ENCODE results near the gene CCDC124. TPM values are rescaled to one million over a fixed set of nuclear protein-coding genes. Genes with fewer than 3 reads are reported as not detected.

Gene CCDC124
- total RNA-seq, 4 donors from 2014 or later: 35.7 to 65.6 (median 51.9) TPM

DNA sequence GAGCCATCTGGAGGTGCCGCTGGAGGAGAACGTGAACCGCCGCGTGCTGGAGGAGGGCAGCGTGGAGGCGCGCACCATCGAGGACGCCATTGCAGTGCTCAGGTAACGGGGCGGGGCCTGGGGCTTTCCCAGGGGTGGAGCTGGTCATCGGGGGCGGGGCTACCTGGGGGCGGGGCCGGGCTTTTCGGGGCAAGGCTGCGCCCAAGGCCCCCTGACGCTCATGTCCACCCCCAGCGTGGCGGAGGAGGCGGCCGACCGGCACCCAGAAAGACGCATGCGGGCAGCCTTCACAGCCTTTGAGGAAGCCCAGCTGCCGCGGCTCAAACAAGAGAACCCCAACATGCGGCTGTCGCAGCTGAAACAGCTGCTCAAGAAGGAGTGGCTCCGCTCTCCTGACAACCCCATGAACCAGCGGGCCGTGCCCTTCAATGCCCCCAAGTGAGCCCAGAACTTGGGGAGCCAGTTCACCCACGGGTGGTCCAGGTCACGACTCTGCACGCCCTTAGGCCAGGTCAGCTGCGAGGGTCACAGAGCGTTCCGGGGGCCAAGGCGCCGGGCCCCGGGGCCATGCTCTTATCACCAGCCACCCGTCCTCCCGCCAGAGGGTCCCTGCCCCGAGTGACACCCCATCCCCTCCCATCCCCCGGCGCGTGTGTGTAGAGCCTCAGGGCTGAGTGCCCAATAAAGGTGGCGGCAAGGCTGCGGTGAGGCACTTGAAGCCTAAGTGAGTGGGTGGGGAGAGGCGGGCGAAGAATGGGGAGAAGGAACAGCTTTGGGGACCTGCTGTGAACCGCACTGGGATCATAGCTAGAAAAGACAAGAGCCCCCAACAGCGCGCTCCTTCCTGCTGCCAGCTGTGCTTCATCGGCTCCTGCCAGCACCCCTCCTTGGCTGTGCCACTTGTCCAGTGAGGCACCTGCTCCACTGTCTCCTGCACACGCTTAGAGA lies 10.7 kb downstream of the CCDC124 start:
- Histone ChIP-seq H3K4me3 (replicated peaks in 1 of 3) (no peak overlapping the region), H3K27me3 (no peaks in the 10 kb centered on the region), H3K27ac (no peak overlapping the region), H3K9me3 (no peaks in the 10 kb centered on the region), H3K4me1 (peaks cover 4 to 7% of the 10 kb centered on the region in 2 donors), H3K36me3 (peaks cover 0 to 13% of the 10 kb centered on the region in 2 donors)
- intact Hi-C loops (cut with DNase I): loop anchor here (2.0 kb wide), 1 partner anchor 55 kb away; no protein-coding TSS in a partner anchor
- WGBS, 2 donors: 82 to 89% methylated on average over 20 to 38 of the region's 57 CpGs
- no peak for DNase-seq
- TF ChIP-seq, protein P1, sequence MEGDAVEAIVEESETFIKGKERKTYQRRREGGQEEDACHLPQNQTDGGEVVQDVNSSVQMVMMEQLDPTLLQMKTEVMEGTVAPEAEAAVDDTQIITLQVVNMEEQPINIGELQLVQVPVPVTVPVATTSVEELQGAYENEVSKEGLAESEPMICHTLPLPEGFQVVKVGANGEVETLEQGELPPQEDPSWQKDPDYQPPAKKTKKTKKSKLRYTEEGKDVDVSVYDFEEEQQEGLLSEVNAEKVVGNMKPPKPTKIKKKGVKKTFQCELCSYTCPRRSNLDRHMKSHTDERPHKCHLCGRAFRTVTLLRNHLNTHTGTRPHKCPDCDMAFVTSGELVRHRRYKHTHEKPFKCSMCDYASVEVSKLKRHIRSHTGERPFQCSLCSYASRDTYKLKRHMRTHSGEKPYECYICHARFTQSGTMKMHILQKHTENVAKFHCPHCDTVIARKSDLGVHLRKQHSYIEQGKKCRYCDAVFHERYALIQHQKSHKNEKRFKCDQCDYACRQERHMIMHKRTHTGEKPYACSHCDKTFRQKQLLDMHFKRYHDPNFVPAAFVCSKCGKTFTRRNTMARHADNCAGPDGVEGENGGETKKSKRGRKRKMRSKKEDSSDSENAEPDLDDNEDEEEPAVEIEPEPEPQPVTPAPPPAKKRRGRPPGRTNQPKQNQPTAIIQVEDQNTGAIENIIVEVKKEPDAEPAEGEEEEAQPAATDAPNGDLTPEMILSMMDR (IDR thresholded peaks at IDR 0.05): no peak
- TF ChIP-seq POLR2A (IDR thresholded peaks at IDR 0.05): no peak

DNA sequence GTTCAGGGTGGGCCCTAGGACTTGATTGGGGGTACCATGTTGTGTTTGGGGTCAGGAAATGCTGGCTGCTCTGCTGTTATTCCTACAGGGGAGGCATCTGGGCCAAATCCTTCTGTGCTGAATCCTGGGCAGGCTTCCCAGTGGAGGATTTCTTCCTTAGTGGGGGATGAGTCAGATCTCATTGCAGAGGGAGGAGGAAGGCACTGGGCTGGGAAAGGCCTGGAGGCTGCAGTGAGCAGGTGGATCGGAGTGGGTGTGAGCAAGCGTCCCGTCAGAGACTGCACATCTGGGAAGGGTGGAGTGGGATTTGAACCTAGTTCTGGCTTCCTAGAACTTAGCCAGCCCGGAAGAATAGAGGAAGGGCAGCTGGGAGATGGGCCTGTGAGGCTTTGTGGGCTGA lies 11.5 kb downstream of the CCDC124 start:
- no peak for DNase-seq
- WGBS, 2 donors: 81 to 93% methylated on average over 4 of the region's 4 CpGs
- no peak overlapping the region for H3K27ac ChIP-seq
- H3K4me3 ChIP-seq (replicated peaks in 1 of 3): no peak overlapping the region
- H3K9me3 ChIP-seq: no peaks in the 10 kb centered on the region
- H3K4me1 ChIP-seq: peaks cover 11 to 12% of the 10 kb centered on the region in 2 donors
- no peak for TF ChIP-seq POLR2A (IDR thresholded peaks at IDR 0.05)
- TF ChIP-seq, protein P1 (IDR thresholded peaks at IDR 0.05): no peak
- H3K27me3 ChIP-seq: no peaks in the 10 kb centered on the region
- intact Hi-C loops (cut with DNase I): no loop called here
- peaks cover 0 to 9% of the 10 kb centered on the region in 2 donors for H3K36me3 ChIP-seq

DNA sequence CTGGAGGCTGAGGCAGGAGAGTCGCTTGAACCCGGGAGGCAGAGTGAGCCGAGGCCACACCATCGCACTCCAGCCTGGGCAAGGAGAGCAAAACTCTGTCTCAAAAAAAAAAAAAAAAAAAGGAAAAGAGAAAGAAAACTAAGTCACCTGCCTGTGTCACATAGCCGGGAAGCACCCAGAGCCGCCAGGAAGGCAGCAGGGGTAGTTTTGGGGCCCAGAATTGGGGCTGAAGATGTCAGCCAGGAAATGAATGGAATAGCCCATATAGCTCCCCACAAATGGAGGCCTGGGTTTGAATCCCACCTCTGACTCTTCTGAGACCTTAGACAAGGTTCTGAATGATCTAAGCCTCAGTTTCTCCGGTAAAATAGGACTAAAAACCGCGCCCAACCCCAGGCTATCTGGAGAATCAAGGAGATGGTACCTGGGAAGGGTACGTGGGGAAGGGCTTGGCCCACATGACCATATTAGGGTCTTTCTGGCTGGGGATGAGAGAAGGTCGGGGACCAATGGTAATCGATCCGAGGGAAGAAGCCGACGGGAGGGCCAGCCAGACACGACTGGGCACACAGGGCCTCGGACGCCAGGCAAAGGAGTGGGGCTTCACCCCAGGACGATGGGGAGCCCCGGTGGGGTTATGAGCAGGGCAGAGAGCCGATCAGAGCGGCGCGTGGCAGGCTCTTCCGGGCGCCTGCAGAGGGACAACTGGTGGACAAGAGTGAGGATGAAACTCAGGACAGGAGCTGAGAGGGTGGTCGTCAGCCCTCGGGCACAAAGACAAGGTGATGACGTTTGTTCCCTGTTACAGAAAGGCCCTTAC lies 14.4 kb downstream of the CCDC124 start:
- 23 to 26% methylated on average over 24 to 29 of the region's 29 CpGs for WGBS, 2 donors
- Histone ChIP-seq H3K27ac (peak overlapping the region in 2 of 3 donors; percentile 9 to 29), H3K9me3 (no peaks in the 10 kb centered on the region), H3K36me3 (peaks cover 0 to 4% of the 10 kb centered on the region in 2 donors), H3K27me3 (peaks cover 16% of the 10 kb centered on the region), H3K4me1 (peaks cover 25 to 40% of the 10 kb centered on the region in 2 donors), H3K4me3 (replicated peaks in 1 of 3) (peak overlapping the region in 1 of 3 donors; percentile 78)
- DNase-seq: no peak
- intact Hi-C loops (cut with DNase I): no loop called here
- TF ChIP-seq, protein P1 (IDR thresholded peaks at IDR 0.05): no peak
- TF ChIP-seq POLR2A (IDR thresholded peaks at IDR 0.05): no peak

DNA sequence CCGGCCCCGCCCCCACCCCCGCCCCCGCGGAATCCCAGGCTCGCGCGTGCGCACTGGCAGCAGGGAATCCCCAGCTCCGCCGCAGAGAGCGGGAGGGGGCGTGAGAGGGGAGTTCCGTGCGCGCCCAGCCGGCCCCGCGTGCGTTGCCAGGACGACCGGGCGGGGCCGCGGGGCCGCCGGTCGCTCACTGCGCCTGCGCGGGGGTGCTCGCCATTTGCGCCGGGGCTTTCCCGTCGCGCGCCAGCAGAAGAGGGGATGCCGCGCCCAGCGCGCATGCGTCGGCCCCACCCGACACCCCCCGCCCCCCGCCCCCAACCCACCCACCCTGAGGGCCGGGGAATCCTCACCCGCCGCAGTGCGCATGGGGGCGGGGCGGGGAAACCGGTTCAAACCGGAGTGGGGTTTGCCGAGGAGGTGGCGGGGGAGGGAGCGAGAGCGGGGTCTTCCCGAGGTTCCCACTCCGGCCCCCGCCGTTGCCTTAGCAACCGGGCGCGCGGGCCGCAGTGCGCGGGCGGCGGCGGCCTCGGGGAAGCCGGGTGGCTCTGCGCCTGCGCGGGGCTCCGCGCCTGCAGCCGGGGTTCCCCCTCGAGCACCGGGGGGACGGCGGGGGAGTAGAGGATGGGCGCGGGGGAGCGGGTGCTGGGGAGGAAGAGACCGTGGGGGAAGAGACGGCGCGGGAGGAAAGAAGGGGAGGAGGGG lies 15.1 kb downstream of the CCDC124 start:
- peak overlapping the region in 1 of 3 donors; percentile 78 for H3K4me3 ChIP-seq (replicated peaks in 1 of 3)
- H3K27ac ChIP-seq: peak overlapping the region in 2 of 3 donors; percentile 9 to 29
- peaks cover 0 to 4% of the 10 kb centered on the region in 2 donors for H3K36me3 ChIP-seq
- H3K27me3 ChIP-seq: peaks cover 24% of the 10 kb centered on the region
- intact Hi-C loops (cut with DNase I): no loop called here
- TF ChIP-seq POLR2A (IDR thresholded peaks at IDR 0.05): no peak
- TF ChIP-seq, protein P1 (IDR thresholded peaks at IDR 0.05): no peak
- WGBS, 2 donors: 0 to 20% methylated on average over 1 to 2 of the region's 92 CpGs
- peak; percentile 90 to 91 for DNase-seq
- H3K9me3 ChIP-seq: no peaks in the 10 kb centered on the region
- H3K4me1 ChIP-seq: peaks cover 30 to 45% of the 10 kb centered on the region in 2 donors

Data from thyroid gland (tissue), 4 donors.